Gastrocnemius medialis (tissue), 4 donors: ENCODE data around the gene MYL4.

Experiments
- CTCF ChIP-seq, 5 experiments: fragments of 450-650 bp in 3 of 5; fragments of 200-600 bp in 2 of 5; sonication (generic) in 2 of 5; IDR thresholded peaks in 4 of 5; conservative IDR thresholded peaks in 1 of 5; 1 replicate in 4 of 5; 2 replicates in 1 of 5; pipeline ENCODE4 v1.5.1; 2016 to 2019; ENCODE audit warnings: antibody characterized with exemption in 5 of 5, mild to moderate bottlenecking in 3 of 5, moderate library complexity in 3 of 5
- POLR2A ChIP-seq, 2 donors: fragments of 450-650 bp; IDR thresholded peaks; one replicate each; pipeline ENCODE4 v1.6.1; 2017; ENCODE audit warnings: antibody characterized with exemption in 2 of 2, mild to moderate bottlenecking in 2 of 2, moderate library complexity in 2 of 2

- TF ChIP-seq POLR2A (IDR thresholded peaks at IDR 0.05): no peak
- no peak for TF ChIP-seq CTCF (IDR thresholded peaks at IDR 0.05 in 4 of 5, conservative IDR thresholded peaks at IDR 0.05 in 1 of 5)
Measured at GRCh38 chr17:47222047-47222446, 12.9 kb downstream of the MYL4 start.
